ENCODE measurements around the gene ZBTB48.
"Not testable (repeated sequence)": the region's sequence is repeated elsewhere in the genome, so short reads cannot be mapped to it uniquely, and the experiment has no call there.

The ZBTB48 gene

DNA sequence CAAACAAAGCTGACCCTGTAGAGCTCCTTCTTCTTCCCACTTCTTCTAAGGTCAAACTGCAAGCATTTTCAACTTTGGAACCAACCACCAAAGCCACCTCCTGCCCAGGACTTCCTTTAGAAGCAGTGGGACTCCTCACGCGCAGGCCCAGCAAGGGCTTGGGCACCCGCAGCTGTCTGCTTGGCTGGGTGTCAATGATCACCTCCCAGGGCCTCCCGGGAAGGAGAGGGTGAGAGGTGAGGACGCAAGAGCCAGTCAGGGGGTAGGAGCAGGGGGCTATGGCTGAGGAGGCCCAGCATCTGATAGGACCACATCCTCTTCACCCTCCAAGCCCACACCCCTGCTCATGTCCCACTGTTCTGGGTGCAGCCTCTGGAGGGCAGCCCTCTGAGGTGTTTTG lies 12.6 kb downstream of the ZBTB48 start:
- DNase-seq (ENCODE audit: low read depth) = no peak

DNA sequence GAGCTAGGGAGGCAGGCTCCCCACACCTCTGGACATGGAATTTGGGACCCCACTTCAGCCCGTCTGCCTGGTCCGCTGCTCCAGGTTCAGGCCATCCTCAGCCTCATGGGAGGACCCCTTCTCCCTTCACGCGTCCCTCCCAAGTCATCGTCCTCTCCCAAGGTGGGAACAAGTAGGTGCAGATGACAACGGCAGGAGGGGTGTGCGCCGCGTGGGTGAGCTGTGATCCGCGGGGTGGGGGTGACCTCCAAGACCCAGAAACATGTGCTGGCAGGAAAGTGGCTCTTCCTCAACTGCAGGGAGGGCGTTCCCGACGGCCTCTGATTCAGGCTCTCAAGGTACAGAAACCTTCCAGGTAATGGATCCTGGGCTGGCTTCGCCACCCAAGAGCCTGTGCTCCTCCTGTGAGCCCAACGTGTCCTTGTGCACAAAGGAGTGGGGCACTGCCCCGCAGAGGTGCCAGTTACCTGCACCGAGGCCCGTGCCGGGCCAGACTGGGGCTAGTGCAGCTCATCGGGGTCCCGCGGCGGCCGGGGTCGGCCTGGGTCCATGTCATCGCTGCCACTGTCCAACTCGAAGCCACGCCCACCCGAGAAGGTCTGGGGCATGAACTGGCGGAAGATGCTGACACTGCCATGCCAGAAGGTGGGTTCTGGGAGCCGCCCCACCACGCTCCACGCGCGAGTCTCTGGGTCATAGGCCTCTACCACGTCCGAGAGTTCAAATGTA lies 13.2 kb downstream of the ZBTB48 start:
- no peak for DNase-seq (ENCODE audit: low read depth)

DNA sequence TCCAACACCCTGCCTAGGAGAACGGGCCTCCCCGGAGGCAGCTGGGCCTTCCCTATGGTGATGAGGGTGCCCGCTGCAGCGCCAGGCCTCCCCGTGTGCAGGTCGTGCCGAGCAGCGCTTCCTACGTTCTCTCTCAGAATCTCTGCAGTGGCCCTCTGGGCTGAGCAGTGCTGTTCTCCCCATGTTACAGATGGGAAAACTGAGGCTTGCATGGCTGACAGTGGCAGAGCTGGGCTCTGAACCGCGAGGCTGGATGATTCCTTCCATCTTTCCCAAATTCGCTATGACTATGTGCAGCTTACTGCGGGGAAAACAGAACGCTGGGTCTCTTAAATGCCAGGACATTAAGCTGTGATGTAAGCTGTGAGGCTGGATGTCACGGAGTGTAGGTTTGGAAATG lies 14.0 kb downstream of the ZBTB48 start:
- DNase-seq (ENCODE audit: low read depth) = no peak

GRCh38 chr1:6594977-6595740 lies 15.4 kb downstream of the ZBTB48 start:
- DNase-seq (ENCODE audit: low read depth) = no peak

DNA sequence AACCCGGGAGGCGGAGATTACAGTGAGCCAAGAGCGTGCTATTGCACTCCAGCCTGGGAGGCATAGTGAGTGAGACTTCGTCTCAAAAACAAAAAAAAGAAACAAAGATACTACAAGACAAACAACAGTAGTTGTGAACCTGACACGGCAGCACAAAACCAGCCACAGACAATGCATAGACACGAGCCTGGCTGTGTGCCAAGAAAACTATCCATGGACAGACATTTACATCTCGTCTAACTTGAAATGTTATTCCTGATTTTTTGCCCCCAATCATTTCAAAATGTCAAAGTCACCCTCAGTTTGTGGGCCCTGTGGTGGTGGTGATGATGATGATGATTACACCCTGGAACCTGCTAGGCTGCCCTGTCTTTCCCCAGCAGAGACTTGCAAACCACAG lies 16.6 kb downstream of the ZBTB48 start:
- no peak for DNase-seq (ENCODE audit: low read depth)

- no peak for DNase-seq (ENCODE audit: low read depth)
These were observed 17.3 kb downstream of the ZBTB48 start for GRCh38 chr1:6596886-6597776.

DNA sequence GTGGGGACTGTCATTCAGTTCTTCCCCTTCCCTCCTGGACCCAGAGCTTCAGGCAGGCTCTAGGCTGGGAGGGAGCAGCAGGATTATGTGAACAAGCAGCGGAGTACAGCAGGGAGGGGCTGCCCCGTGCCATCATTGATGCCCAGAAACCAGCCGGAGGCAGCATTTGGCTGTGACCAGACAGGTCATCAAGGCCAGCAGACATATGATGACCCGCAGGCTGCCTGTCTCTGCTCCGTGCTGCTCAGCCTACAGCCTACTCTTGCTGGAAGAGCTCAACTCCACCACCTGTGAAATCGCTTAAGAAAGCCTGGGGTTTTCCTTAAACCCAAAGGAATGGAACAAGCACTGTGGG lies 18.0 kb downstream of the ZBTB48 start:
- no peak for DNase-seq (ENCODE audit: low read depth)

- peak; percentile 33 for DNase-seq (ENCODE audit: low read depth)
These were observed 19.6 kb downstream of the ZBTB48 start for GRCh38 chr1:6599141-6599975.

DNA sequence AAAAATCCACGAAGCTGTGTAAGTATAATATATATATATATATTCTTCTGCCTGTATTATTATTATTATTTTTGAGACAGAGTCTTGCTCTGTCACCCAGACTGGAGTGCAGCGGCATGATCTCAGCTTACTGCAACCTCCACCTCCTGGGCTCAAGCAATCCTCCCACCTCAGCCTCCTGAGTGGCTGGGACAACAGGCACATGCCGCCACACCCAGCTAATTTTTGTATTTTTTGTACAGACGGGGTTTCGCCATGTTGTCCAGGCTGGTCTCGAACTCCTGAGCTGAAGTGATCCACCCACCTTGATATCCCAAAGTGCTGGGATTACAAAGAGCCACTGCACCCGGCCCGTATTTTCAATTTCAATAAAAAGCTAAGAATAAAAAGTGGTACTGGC lies 20.2 kb downstream of the ZBTB48 start:
- not testable (repeated sequence) for DNase-seq (ENCODE audit: low read depth)

DNA sequence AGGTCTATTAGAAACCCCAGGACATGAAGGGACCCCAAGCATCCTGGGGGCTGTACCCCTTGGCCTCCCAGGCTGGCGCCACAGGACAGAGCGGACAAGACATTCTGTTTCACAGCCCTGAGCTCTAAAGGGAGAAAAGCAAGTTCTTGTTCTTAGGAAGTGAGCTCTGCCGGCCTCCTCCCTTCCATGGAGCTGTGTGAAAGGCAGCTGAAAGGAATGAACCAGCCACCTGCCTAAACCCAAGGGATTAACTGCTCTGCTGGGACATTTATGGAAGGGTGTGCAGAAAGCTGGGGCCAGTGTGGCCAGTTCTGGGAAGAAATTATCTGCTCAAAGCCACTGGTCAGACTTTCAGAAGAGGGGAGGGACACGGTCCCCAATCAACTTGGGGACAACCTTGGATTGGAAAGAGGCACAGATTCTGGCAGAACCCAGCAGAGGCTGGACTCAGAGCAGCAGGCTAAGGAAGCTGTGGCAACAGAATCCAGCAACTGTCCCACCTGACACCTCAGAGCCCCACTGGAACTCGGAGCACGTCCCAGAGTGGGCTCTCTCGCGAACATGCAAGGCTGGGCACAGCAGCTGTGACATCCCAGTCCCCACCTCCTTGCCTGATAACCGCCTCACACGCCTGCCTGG lies 20.7 kb downstream of the ZBTB48 start:
- DNase-seq (ENCODE audit: low read depth) = no peak

- peak; percentile 70 for DNase-seq (ENCODE audit: low read depth)
These were observed 21.5 kb downstream of the ZBTB48 start for GRCh38 chr1:6601049-6601922.

- no peak for DNase-seq (ENCODE audit: low read depth)
These were observed 22.3 kb downstream of the ZBTB48 start for GRCh38 chr1:6601923-6602668.

DNA sequence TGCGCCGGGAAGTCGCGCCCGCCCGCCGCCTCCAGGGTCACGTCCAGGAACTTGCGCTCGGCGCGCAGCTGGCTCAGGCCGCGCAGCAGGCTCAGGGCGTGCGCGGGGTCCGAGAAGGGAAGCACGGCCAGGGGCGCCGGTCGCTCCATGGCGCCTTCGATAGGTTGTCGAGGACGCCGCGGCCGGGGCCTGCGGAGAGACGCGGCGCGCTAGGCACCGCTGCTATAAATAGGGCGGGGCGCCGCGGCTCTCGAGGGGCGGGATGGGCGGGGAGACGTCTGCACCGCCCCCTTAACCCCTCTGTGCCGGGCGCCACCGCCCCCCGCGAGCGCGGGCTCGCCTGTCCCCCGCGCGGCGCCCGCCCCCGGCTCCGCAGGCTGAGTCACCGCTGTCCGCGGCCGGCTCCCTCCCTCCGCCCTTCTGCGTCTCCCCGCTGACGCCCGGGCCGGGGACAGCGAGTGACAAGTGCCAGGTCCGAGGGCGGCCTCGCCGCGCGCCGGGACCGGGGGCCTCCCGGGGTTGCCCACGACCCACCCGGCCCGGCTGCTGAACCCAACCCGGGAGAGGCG lies 23.0 kb downstream of the ZBTB48 start, which contains the start of gene KLHL21:
Gene KLHL21, minus strand, starts transcription at position 201 of the 569 bp plus-strand sequence. Its CDS starts 52 bp downstream, at position 149.
- DNase-seq (ENCODE audit: low read depth) = peak; percentile 82

- no peak for DNase-seq (ENCODE audit: low read depth)
These were observed 23.6 kb downstream of the ZBTB48 start for GRCh38 chr1:6603238-6603914.

GRCh38 chr1:6603915-6604558 lies 24.2 kb downstream of the ZBTB48 start:
- DNase-seq (ENCODE audit: low read depth) = no peak

GRCh38 chr1:6612641-6613360 lies 33.0 kb downstream of the ZBTB48 start:
- DNase-seq (ENCODE audit: low read depth) = no peak

- peak; percentile 99 for DNase-seq (ENCODE audit: low read depth)
These were observed 33.7 kb downstream of the ZBTB48 start, which contains the start of gene PHF13 for GRCh38 chr1:6613361-6614018. Gene PHF13 (plus strand): TSS chr1:6613731. CDS start chr1:6614067, 336 bp downstream.
